Trophoblast cell (in vitro differentiated cells and primary cell): ENCODE measurements around the gene RBM45.
A peak's percentile ranks its signal among the peaks of the same experiment; 100 is the strongest.

Source experiments
- DNase-seq, 2 donors: peaks; one replicate each; pipeline ENCODE4 v3.0.0-alpha.2; 2016
- H2AFZ ChIP-seq: 2 replicates; pipeline ENCODE4 v1.6.1; 2013; ENCODE audit warnings: low read length, moderate library complexity, mild to moderate bottlenecking; ENCODE audit not compliant: insufficient read depth, poor library complexity
- H2AK5ac ChIP-seq: 2 replicates; pipeline ENCODE4 v1.6.1; 2013; ENCODE audit warnings: mild to moderate bottlenecking, low read length
- H2BK120ac ChIP-seq: 2 replicates; pipeline ENCODE4 v1.6.1; 2013; ENCODE audit warnings: low read length, mild to moderate bottlenecking, moderate library complexity; ENCODE audit not compliant: insufficient read depth, poor library complexity
- H2BK12ac ChIP-seq: 2 replicates; pipeline ENCODE4 v1.6.1; 2013; ENCODE audit warnings: mild to moderate bottlenecking, low read length, moderate library complexity
- H2BK5ac ChIP-seq: 2 replicates; pipeline ENCODE4 v1.6.1; 2013; ENCODE audit warnings: low read length, low read depth, moderate library complexity, mild to moderate bottlenecking; ENCODE audit not compliant: poor library complexity
- H3K14ac ChIP-seq: 2 replicates; pipeline ENCODE4 v1.6.1; 2013; ENCODE audit warnings: mild to moderate bottlenecking, low read length
- H3K18ac ChIP-seq: 2 replicates; pipeline ENCODE4 v1.6.1; 2013; ENCODE audit warnings: mild to moderate bottlenecking, low read length
- H3K23ac ChIP-seq: 2 replicates; pipeline ENCODE4 v1.6.1; 2013; ENCODE audit warnings: low read length
- H3K27ac ChIP-seq: 2 replicates; pipeline ENCODE4 v1.5.1; 2013; ENCODE audit warnings: low read depth, mild to moderate bottlenecking, inconsistent platforms, low read length, moderate library complexity
- H3K27me3 ChIP-seq: 2 replicates; pipeline ENCODE4 v1.6.1; 2013; ENCODE audit warnings: inconsistent platforms, mild to moderate bottlenecking, low read length, moderate library complexity; ENCODE audit not compliant: insufficient read depth
- H3K36me3 ChIP-seq, 2 experiments: 1 replicate in 1 of 2; 2 replicates in 1 of 2; pipeline ENCODE4 v1.6.1; 2013; ENCODE audit warnings: low read length in 2 of 2, mild to moderate bottlenecking in 2 of 2, moderate library complexity in 1 of 2; ENCODE audit not compliant: insufficient read depth in 2 of 2, control insufficient read depth in 1 of 2
- H3K4ac ChIP-seq: 2 replicates; pipeline ENCODE4 v1.6.1; 2013; ENCODE audit warnings: low read depth, mild to moderate bottlenecking, low read length, moderate library complexity
- H3K4me1 ChIP-seq, 2 experiments: 1 replicate in 1 of 2; 2 replicates in 1 of 2; pipeline ENCODE4 v1.6.1; 2013; ENCODE audit warnings: low read length in 2 of 2, mild to moderate bottlenecking in 2 of 2, moderate library complexity in 1 of 2; ENCODE audit not compliant: insufficient read depth in 2 of 2, control insufficient read depth in 1 of 2
- H3K4me2 ChIP-seq: 2 replicates; pipeline ENCODE4 v1.6.1; 2013; ENCODE audit warnings: inconsistent platforms, mild to moderate bottlenecking, low read length, moderate library complexity
- H3K4me3 ChIP-seq: 2 replicates; pipeline ENCODE4 v1.5.1; 2013; ENCODE audit warnings: mild to moderate bottlenecking, low read depth, low read length, inconsistent platforms
- H3K79me1 ChIP-seq: one replicate; pipeline ENCODE4 v1.6.1; 2013; ENCODE audit warnings: low read length
- H3K79me2 ChIP-seq: 2 replicates; pipeline ENCODE4 v1.6.1; 2013; ENCODE audit warnings: low read length, mild to moderate bottlenecking; ENCODE audit not compliant: control insufficient read depth, insufficient read depth, poor library complexity
- H3K9ac ChIP-seq: 2 replicates; pipeline ENCODE4 v1.6.1; 2013; ENCODE audit warnings: mild to moderate bottlenecking, low read length
- H3K9me3 ChIP-seq: 2 replicates; pipeline ENCODE4 v1.6.1; 2013; ENCODE audit warnings: low read depth, mild to moderate bottlenecking, control low read depth, inconsistent platforms, low read length; ENCODE audit not compliant: insufficient read depth
- H4K12ac ChIP-seq: 2 replicates; pipeline ENCODE4 v1.6.1; 2013; ENCODE audit warnings: low read depth, mild to moderate bottlenecking, low read length, moderate library complexity
- H4K8ac ChIP-seq: 2 replicates; pipeline ENCODE4 v1.6.1; 2013; ENCODE audit warnings: low read depth, mild to moderate bottlenecking, low read length, moderate library complexity
- H4K91ac ChIP-seq: one replicate; pipeline ENCODE4 v1.6.1; 2013; ENCODE audit warnings: low read depth, mild to moderate bottlenecking, low read length, moderate library complexity
- WGBS: extraction: QIAGEN DNeasy Blood & Tissue Kit; methylation state at CpG from one replicate; pipeline ENCODE4 v1.1.7; 2013; ENCODE audit warnings: missing lambda C conversion rate; ENCODE audit not compliant: insufficient read length, insufficient coverage; ENCODE audit errors: extremely low coverage; 5-methylcytosine and 5-hydroxymethylcytosine counted together

RBM45 gene

DNA sequence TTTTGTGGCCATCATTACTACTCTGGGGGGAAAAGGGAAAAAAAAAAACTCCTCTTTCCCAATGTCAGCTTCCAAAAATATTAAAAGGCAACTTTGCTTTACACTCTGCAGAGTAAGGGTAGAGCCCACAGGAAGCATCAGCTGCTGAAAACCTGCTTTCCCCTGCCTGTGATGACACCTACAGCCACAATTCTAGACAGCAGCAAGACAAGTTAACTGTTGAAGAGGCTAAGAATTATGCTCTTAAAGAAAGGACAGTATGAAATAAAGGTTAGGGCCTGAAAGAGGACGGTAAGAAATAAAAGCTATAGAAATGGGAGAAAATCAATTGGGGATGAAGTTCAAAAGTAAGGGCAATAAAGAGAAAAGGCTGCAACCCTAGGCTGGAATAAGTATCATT, 42.7 kb upstream of the RBM45 start:
- H3K27ac ChIP-seq: no peak overlapping the region
- H3K79me2 ChIP-seq: no peaks in the 10 kb centered on the region
- DNase-seq: no peak
- peaks cover 2% of the 10 kb centered on the region for H3K9me3 ChIP-seq
- WGBS: no CpG with 5 or more reads among the region's 1 CpG
- H2BK120ac ChIP-seq: no peak overlapping the region
- H3K4ac ChIP-seq: no peak overlapping the region
- no peak overlapping the region for H3K14ac ChIP-seq
- peaks cover 4 to 6% of the 10 kb centered on the region in 2 experiments for H3K4me1 ChIP-seq
- H3K18ac ChIP-seq: no peak overlapping the region
- H2BK12ac ChIP-seq: no peak overlapping the region
- no peak overlapping the region for H2AK5ac ChIP-seq
- H4K12ac ChIP-seq: no peak overlapping the region
- H2BK5ac ChIP-seq: no peak overlapping the region
- H3K36me3 ChIP-seq: no peaks in the 10 kb centered on the region
- no peak overlapping the region for H3K9ac ChIP-seq
- H3K79me1 ChIP-seq: no peaks in the 10 kb centered on the region
- no peaks in the 10 kb centered on the region for H3K27me3 ChIP-seq
- no peak overlapping the region for H4K8ac ChIP-seq
- no peak overlapping the region for H3K23ac ChIP-seq
- H2AFZ ChIP-seq: no peak overlapping the region
- no peak overlapping the region for H3K4me3 ChIP-seq
- H4K91ac ChIP-seq: no peak overlapping the region
- H3K4me2 ChIP-seq: no peak overlapping the region

DNA sequence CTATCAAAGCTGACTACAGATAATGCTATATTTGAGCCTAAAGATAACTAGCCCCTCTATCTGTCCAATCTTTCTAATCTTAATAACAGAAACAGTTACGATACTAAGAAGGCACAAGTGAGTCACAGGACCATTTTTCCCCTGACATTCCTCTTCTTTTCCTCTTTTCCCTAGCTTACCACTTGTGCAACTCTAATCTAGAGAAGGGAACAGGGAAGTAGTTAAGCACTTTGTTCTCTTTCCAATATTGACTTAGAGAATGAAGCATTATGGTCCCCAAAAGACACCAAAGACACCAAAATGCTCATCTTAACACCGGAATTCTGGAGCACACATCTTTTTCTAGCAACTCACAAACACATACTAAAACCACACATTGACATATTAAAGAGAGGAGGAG, 41.4 kb upstream of the RBM45 start:
- H3K4me2 ChIP-seq: no peak overlapping the region
- H3K14ac ChIP-seq: no peak overlapping the region
- H3K27me3 ChIP-seq: no peaks in the 10 kb centered on the region
- DNase-seq: no peak
- peaks cover 4 to 7% of the 10 kb centered on the region in 2 experiments for H3K4me1 ChIP-seq
- no CpG with 5 or more reads among the region's 2 CpGs for WGBS
- no peaks in the 10 kb centered on the region for H3K36me3 ChIP-seq
- H3K23ac ChIP-seq: no peak overlapping the region
- no peak overlapping the region for H4K12ac ChIP-seq
- H3K9me3 ChIP-seq: peaks cover 2% of the 10 kb centered on the region
- no peaks in the 10 kb centered on the region for H3K79me1 ChIP-seq
- no peak overlapping the region for H3K4ac ChIP-seq
- no peak overlapping the region for H3K4me3 ChIP-seq
- H3K27ac ChIP-seq: no peak overlapping the region
- no peak overlapping the region for H2AFZ ChIP-seq
- H3K9ac ChIP-seq: no peak overlapping the region
- no peak overlapping the region for H2AK5ac ChIP-seq
- no peak overlapping the region for H2BK12ac ChIP-seq
- H4K8ac ChIP-seq: no peak overlapping the region
- no peaks in the 10 kb centered on the region for H3K79me2 ChIP-seq
- no peak overlapping the region for H4K91ac ChIP-seq
- H3K18ac ChIP-seq: no peak overlapping the region
- no peak overlapping the region for H2BK5ac ChIP-seq
- no peak overlapping the region for H2BK120ac ChIP-seq

DNA sequence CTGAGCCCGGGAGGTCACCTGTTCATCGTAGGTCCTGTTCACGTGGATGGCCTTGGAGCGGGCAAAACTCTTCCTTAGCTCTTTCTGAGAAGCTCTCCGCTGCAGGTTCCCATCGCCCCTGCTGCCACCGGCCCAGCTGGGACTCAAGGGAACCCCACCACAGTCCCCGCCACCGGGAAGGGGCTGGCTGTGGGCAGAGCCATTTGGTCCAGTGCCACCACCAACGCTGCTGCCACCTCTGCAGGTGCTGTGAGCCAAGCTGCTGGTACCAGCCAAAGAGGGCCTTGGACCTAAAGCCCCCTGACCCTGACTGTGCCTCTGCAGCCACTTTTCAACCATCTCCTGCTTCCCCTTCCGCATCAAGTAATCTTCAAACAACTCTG, 40.2 kb upstream of the RBM45 start:
- Histone ChIP-seq H3K9me3 (no peaks in the 10 kb centered on the region), H3K4me3 (no peak overlapping the region), H3K9ac (no peak overlapping the region), H2BK12ac (no peak overlapping the region), H4K12ac (no peak overlapping the region), H2BK5ac (no peak overlapping the region), H3K36me3 (no peaks in the 10 kb centered on the region), H4K8ac (no peak overlapping the region), H4K91ac (no peak overlapping the region), H2AFZ (no peak overlapping the region), H3K4ac (no peak overlapping the region), H3K79me1 (no peaks in the 10 kb centered on the region), H3K27me3 (no peaks in the 10 kb centered on the region), H3K4me2 (peak overlapping the region; percentile 86), H3K18ac (no peak overlapping the region), H3K27ac (no peak overlapping the region), H2BK120ac (no peak overlapping the region), H3K4me1 (peaks cover 4 to 7% of the 10 kb centered on the region in 2 experiments), H2AK5ac (no peak overlapping the region), H3K23ac (no peak overlapping the region), H3K14ac (no peak overlapping the region), H3K79me2 (no peaks in the 10 kb centered on the region)
- DNase-seq: no peak
- WGBS: no CpG with 5 or more reads among the region's 11 CpGs

DNA sequence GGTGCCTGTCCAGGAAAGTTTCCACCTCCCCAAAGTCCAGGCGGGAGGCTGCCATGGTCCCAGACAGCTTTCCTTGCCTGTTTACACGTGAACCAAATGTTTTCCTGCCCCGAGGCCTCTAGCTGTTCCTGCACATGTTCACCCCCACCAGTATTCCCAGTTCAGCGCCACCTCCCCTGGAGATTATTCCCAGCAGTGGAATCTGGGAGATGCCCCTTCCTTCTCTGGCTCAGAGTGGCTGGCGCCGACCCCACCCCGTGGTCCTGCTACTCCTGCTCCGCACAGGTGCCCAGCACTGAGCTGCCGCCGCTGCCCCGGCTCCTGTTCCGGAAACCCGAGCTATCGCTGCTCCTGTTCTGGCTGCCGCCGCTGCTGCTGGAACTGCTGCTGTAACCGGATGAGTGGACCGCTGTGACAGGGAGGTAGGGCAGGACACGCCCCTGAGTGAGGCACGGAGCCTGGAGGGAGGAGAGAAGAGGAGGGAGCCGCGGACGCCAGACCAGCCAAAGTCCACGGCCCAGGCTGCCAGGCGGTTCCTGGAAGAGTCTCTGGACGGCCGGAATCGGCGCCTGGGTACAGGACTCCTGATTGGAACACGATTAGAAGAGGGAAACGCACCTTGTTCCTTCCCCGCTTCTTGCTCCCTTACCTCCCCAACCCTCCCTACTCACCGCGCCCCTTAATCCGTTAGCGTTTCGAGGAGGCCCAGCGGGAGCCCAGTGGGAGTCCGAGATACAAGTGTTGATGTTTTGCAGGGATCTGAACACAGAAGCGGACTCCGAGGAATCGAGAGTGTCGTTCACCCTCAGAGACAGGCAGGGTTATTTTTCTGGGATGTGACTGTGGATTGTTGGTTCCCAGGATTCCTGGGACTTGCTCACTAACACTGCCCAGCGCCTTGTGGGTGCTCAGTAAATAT, 39.6 kb upstream of the RBM45 start, which contains the start of gene PDE11A:
PDE11A (minus strand) TSS at position 395 of the 919 bp plus-strand sequence; CDS start at position 55, 340 bp downstream.
- Histone ChIP-seq H2AFZ (peak within 1 kb of the TSS; percentile 13), H2BK12ac (no peak within 1 kb of the TSS), H3K4me1 (peaks cover 4 to 7% of the 10 kb centered on the region in 2 experiments), H3K4ac (no peak within 1 kb of the TSS), H3K79me1 (no peaks in the 10 kb centered on the region), H3K23ac (no peak within 1 kb of the TSS), H2BK120ac (no peak within 1 kb of the TSS), H3K4me3 (peak within 1 kb of the TSS; percentile 33), H3K14ac (no peak within 1 kb of the TSS), H2AK5ac (no peak within 1 kb of the TSS), H3K27me3 (no peaks in the 10 kb centered on the region), H3K79me2 (no peaks in the 10 kb centered on the region), H3K4me2 (peak within 1 kb of the TSS; percentile 86), H3K18ac (no peak within 1 kb of the TSS), H4K12ac (no peak within 1 kb of the TSS), H3K27ac (no peak within 1 kb of the TSS), H4K8ac (peak within 1 kb of the TSS; percentile 2), H3K36me3 (no peaks in the 10 kb centered on the region), H4K91ac (no peak within 1 kb of the TSS), H2BK5ac (no peak within 1 kb of the TSS), H3K9me3 (no peaks in the 10 kb centered on the region), H3K9ac (no peak within 1 kb of the TSS)
- WGBS: no CpG with 5 or more reads among the region's 44 CpGs
- peak; percentile 60 to 75 for DNase-seq
